Transverse colon (tissue), 3 donors: ENCODE measurements around the gene EXOC3L4.

Experiments
- POLR2A ChIP-seq: fragments of 450-650 bp; IDR thresholded peaks from one replicate; pipeline ENCODE4 v1.6.1; 2016; ENCODE audit warnings: antibody characterized with exemption, mild to moderate bottlenecking, moderate library complexity
- TF ChIP-seq, protein P1 (sequence below), 5 experiments: fragments of 200-600 bp in 3 of 5; fragments of 450-650 bp in 2 of 5; sonication (generic) in 3 of 5; IDR thresholded peaks; 1 replicate in 2 of 5; 2 replicates in 3 of 5; pipeline ENCODE4 v1.5.1; 2016 to 2017; ENCODE audit warnings: antibody characterized with exemption in 5 of 5, inconsistent platforms in 3 of 5, mild to moderate bottlenecking in 2 of 5, moderate library complexity in 1 of 5

DNA sequence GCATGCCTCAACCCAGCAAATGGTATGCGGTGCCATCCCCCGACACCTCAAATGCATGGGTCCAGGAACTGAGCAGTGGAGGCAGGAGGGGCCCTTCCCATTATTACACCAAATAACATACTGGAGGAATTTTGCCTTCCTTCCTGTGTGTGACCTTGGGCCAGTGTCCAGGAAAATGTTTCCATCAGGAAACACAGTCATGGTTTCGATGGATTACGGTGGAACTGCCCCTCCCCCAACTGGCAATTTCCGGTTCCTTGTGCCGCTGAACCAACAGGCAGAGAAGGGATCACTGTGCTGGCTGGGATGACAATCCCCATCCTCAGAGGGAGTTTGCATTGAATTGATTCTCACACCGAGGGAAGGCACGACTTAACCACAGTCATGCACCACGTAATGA lies 28.1 kb upstream of the EXOC3L4 start:
- TF ChIP-seq, protein P1, sequence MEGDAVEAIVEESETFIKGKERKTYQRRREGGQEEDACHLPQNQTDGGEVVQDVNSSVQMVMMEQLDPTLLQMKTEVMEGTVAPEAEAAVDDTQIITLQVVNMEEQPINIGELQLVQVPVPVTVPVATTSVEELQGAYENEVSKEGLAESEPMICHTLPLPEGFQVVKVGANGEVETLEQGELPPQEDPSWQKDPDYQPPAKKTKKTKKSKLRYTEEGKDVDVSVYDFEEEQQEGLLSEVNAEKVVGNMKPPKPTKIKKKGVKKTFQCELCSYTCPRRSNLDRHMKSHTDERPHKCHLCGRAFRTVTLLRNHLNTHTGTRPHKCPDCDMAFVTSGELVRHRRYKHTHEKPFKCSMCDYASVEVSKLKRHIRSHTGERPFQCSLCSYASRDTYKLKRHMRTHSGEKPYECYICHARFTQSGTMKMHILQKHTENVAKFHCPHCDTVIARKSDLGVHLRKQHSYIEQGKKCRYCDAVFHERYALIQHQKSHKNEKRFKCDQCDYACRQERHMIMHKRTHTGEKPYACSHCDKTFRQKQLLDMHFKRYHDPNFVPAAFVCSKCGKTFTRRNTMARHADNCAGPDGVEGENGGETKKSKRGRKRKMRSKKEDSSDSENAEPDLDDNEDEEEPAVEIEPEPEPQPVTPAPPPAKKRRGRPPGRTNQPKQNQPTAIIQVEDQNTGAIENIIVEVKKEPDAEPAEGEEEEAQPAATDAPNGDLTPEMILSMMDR (IDR thresholded peaks at IDR 0.05) = no peak
- no peak for TF ChIP-seq POLR2A
